C4-2B (cell line): ENCODE measurements around the gene NKX1-1.

Experiments
- H3K27ac ChIP-seq: fragments of 450-650 bp; 2 replicates; pipeline ENCODE4 v1.5.1; 2017
- ZFX ChIP-seq: fragments of 450-650 bp; IDR thresholded peaks from 2 replicates; pipeline ENCODE4 v1.6.1; 2017
- TF ChIP-seq, protein P1 (sequence below): fragments of 450-650 bp; conservative IDR thresholded peaks from 2 replicates; pipeline ENCODE4 v1.5.1; 2017; ENCODE audit warnings: mild to moderate bottlenecking

NKX1-1 gene

DNA sequence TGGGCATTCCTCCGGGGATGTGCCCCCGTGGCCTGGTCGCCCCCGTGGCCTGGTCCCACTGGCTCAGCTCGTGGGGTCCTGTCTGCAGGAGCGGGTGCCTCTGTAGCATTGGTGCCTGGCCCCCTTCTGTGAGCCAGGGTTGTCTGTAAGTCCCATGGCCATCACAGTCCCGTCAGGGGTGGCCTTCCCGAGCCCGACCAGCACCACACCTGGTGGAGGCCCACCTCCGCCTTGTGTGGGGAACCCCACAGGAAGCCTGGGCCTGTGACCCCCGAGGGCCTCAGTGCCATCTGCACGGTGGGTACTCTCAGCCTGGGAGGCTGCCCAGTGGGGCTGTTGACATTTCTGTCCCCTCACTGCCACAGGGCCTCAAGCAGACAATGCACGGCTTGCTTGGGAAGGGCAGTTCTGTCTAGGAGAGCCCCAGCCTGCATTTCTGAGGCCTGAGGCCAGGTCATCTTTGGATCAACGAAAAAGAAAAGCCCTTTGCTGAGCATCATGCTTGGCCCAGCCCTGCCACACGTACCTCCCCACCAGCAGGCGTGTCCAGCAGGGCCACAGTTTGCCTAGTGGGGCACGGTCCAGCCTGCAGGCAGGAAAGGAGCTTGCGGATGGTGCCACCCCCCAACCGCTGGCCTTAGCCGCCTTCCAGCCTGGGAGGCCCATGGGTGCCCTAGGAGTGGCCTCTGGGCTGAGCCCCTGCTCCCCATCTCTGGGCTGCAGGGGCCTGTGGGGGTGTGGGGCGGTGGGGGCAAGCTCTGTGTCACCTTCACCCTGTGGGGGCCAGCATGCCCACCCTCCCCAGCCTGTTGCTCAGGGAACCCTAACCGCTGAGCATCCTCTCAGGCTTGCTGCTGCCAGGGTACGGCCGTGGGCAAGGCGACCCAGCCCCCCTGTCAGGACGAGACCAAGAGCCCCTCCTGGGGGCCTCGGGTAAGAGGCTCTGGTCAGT is 23.2 kb downstream of the NKX1-1 start:
- TF ChIP-seq, protein P1, sequence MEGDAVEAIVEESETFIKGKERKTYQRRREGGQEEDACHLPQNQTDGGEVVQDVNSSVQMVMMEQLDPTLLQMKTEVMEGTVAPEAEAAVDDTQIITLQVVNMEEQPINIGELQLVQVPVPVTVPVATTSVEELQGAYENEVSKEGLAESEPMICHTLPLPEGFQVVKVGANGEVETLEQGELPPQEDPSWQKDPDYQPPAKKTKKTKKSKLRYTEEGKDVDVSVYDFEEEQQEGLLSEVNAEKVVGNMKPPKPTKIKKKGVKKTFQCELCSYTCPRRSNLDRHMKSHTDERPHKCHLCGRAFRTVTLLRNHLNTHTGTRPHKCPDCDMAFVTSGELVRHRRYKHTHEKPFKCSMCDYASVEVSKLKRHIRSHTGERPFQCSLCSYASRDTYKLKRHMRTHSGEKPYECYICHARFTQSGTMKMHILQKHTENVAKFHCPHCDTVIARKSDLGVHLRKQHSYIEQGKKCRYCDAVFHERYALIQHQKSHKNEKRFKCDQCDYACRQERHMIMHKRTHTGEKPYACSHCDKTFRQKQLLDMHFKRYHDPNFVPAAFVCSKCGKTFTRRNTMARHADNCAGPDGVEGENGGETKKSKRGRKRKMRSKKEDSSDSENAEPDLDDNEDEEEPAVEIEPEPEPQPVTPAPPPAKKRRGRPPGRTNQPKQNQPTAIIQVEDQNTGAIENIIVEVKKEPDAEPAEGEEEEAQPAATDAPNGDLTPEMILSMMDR: no peak
- no peak for TF ChIP-seq ZFX
- H3K27ac ChIP-seq: no peak overlapping the region

DNA sequence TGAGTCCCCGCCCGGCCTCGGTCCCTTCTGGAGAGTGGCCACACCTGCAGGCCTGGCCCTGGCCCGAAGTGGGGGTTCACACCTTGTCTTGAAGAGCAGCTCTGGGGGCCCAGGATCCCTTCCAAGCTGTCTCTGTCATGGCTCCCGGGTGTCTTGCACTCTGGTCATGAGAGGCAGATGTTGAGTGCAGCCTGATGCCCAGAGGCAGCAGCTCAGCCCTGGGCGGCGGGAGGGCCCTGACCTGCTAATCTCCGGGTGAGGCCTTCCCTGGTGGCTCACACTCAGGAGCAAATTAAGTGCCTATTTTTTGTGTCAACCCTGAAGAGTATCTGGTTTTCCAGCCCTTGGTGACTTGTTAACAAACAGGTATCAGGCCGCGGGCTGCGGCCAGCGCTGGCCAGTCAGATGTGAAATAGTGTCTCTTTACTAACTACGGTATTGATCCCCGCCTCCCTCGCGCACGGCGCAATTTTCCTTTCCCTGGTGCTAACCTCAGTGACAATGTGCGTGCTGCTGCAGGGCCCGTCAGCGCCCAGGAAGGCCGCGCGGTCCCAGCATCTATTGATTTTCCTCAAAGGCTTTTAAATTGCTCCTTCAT is 24.2 kb downstream of the NKX1-1 start:
- TF ChIP-seq, protein P1: no peak
- TF ChIP-seq ZFX: no peak
- no peak overlapping the region for H3K27ac ChIP-seq

DNA sequence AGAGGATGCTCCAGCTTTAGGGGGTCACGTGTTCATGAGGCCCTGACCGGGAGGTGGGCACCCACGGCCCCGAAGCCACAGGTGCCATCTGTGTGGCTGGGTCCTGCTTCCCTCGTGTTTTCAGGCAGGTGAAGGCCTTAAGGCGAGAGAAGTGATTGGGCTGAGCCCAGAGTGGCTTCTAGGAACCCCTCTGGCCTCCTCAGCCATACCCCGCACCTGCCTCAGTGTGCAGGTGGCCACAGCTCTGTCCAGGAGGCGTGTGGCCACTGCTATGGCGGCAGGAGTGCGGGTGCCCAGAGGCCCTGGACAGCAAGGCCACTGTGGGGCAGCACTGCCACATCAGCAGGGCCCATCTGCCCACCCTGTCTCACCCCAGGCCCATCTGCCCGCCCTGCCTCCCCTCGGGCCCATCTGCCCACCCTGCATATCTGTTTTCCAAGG is 25.0 kb downstream of the NKX1-1 start:
- no peak overlapping the region for H3K27ac ChIP-seq
- TF ChIP-seq ZFX: no peak
- TF ChIP-seq, protein P1: no peak

DNA sequence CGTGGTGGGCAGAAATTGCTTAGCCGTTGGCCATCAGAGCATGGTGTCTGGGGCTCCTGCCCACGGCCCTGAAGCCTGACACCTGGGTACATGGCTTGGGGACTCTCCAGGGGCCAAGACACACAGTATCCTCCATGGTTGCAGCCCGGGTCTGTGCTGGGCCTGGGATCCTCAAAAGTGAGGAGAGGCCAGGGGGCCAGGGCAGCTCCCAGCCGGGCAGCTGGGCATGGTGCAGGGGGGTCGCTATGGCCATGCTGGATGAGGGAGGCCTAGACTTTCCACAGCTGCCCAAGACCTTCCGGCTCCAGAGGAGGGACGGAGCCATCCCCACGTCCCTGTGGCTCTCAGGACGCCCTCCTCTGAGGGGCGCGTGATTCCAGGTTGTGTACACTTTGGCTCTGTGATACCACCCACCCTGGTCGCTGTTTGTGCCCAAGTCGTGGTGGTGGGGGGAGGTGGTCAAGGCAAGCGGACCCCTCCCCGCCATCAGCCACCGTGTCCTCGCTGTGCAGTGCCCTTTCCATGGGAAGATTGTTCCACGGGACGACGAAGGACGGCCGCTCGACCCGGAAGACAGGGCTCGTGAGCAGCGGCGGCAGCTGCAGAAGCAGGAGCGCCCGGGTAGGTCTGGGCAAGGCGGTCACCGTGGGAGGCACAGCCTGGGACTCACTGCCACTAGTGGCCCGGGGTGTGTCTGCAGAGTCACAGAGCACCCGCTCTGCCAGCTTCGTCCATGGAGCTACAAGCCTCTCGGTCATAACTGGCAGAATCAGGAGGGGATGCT is 25.7 kb downstream of the NKX1-1 start:
- no peak for TF ChIP-seq ZFX
- TF ChIP-seq, protein P1: no peak
- no peak overlapping the region for H3K27ac ChIP-seq

DNA sequence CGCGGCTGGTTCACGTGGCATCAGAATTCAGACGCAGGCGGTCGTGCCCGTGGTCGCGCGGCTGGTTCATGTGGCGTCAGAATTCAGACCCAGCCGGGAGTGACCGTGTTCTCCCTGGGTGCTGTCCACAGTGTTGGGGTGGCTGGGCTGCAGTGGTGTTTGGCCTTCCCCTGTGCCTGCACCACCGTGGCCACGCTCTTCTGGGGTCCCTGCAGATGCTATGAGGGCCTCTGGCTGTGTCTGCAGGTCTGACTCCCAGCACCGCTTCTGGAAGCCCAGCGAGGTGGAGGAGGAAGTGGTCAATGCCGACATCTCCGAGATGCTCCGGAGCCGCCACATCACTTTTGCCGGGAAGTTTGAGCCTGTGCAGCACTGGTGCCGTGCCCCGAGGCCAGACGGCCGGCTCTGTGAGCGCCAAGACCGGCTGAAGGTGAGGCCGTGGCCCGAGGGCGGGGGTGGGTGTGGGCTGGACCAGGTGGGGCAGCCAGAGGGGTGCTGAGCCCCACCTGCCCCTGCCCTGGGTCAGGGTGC is 26.4 kb downstream of the NKX1-1 start:
- H3K27ac ChIP-seq: no peak overlapping the region
- TF ChIP-seq, protein P1: no peak
- no peak for TF ChIP-seq ZFX

DNA sequence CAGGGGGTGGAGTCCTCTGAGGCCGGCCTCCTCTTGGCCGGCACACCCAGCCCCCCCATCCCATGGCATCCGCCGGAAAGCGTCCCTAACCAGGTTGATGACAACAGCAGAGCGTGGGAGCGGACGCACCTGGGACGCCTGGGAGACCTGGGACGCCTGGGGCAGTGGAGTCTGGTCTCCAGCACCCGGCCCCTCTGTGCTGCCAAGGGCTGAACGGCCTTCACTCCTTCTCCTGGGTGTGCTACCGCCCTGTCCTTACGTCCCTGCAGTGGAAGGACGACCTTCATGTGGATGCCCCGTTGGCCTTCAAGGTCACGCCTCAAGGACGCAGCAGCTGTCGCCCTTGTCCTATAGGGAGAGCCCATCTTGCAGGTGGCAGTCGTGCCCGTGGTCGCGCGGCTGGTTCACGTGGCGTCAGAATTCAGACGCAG is 26.9 kb downstream of the NKX1-1 start:
- H3K27ac ChIP-seq: no peak overlapping the region
- no peak for TF ChIP-seq ZFX
- TF ChIP-seq, protein P1: no peak
